ENCODE measurements around the gene PHOX2A.

- TF ChIP-seq CTCF (IDR thresholded peaks at IDR 0.05; ENCODE audit: insufficient read depth, low read depth, low read length) (no peak), EZH2 (IDR thresholded peaks at IDR 0.05; ENCODE audit: insufficient read depth, low read length) (no peak)
Observed at GRCh38 chr11:72280726-72281315, 36.8 kb upstream of the PHOX2A start.
